Right atrium auricular region (tissue), 2 donors: ENCODE measurements around the gene IGLON5. TPM values are rescaled to one million over a fixed set of nuclear protein-coding genes. Genes with fewer than 3 reads are reported as not detected.

Source experiments
- DNase-seq: peaks from one replicate; pipeline ENCODE4 v3.0.0-alpha.2; 2019; ENCODE audit warnings: low spot score
- H3K27ac ChIP-seq, 2 donors: fragments of 200-600 bp; sonication (generic); 1 replicate in 1 of 2; 2 replicates in 1 of 2; pipeline ENCODE4 v1.5.1; 2016 to 2019
- H3K27me3 ChIP-seq, 2 donors: fragments of 200-600 bp; sonication (generic); one replicate each; pipeline versions ENCODE4 v1.5.1 to v1.6.0; 2017 to 2019
- H3K36me3 ChIP-seq: fragments of 200-600 bp; sonication (generic); one replicate; pipeline ENCODE4 v1.5.1; 2016
- H3K4me1 ChIP-seq, 2 donors: fragments of 200-600 bp; sonication (generic); one replicate each; pipeline versions ENCODE4 v1.5.1 to v1.6.0; 2017 to 2019
- H3K4me3 ChIP-seq, 2 donors: fragments of 200-600 bp; sonication (generic); 1 replicate in 1 of 2; 2 replicates in 1 of 2; pipeline ENCODE4 v1.5.1; 2017 to 2019; ENCODE audit warnings: mild to moderate bottlenecking in 1 of 2, moderate library complexity in 1 of 2
- H3K9me3 ChIP-seq, 2 donors: fragments of 200-600 bp; sonication (generic); one replicate each; pipeline ENCODE4 v1.5.1; 2019
- total RNA-seq, 2 donors: library from RNA; depleted of rRNA; stranded (reverse); fragments of >200 nt; gene quantifications; one replicate each; pipeline ENCODE4 v1.1.0, GENCODE V29; 2016
- TF ChIP-seq, protein P1 (sequence below), 2 donors: fragments of 200-600 bp; sonication (generic); IDR thresholded peaks; one replicate each; pipeline ENCODE4 v1.5.1; 2019; ENCODE audit warnings: antibody characterized with exemption in 2 of 2

The IGLON5 gene
- total RNA-seq, 2 donors from 2014 or later: 0.31 TPM; not detected in 1

DNA sequence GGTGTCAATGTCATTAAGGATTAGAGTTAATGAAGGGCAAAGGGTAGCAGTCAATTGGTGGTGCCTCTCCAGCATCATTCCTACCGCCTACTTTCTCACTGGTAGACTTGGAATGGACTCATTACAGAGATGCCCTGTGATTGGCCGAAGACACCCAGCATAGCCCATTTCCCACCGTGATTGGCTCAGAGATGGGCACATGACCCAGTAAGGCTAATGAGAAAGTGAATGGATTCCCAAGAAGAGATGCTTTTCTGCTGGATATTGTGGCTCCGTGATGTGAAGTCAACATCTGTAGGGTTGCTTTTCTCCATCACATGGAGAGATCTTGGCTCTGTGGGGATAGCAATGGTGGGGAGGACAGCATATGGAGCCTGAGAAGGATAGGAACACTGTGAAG lies 18.9 kb downstream of the IGLON5 start:
- H3K27me3 ChIP-seq: peaks cover 7 to 15% of the 10 kb centered on the region in 2 donors
- TF ChIP-seq, protein P1, sequence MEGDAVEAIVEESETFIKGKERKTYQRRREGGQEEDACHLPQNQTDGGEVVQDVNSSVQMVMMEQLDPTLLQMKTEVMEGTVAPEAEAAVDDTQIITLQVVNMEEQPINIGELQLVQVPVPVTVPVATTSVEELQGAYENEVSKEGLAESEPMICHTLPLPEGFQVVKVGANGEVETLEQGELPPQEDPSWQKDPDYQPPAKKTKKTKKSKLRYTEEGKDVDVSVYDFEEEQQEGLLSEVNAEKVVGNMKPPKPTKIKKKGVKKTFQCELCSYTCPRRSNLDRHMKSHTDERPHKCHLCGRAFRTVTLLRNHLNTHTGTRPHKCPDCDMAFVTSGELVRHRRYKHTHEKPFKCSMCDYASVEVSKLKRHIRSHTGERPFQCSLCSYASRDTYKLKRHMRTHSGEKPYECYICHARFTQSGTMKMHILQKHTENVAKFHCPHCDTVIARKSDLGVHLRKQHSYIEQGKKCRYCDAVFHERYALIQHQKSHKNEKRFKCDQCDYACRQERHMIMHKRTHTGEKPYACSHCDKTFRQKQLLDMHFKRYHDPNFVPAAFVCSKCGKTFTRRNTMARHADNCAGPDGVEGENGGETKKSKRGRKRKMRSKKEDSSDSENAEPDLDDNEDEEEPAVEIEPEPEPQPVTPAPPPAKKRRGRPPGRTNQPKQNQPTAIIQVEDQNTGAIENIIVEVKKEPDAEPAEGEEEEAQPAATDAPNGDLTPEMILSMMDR (IDR thresholded peaks at IDR 0.05): no peak
- DNase-seq: no peak
- H3K4me3 ChIP-seq: no peak overlapping the region
- no peak overlapping the region for H3K27ac ChIP-seq
- no peaks in the 10 kb centered on the region for H3K36me3 ChIP-seq
- H3K4me1 ChIP-seq: peaks cover 0 to 15% of the 10 kb centered on the region in 2 donors
- H3K9me3 ChIP-seq: no peaks in the 10 kb centered on the region

GRCh38 chr19:51331193-51331592 lies 19.7 kb downstream of the IGLON5 start:
- TF ChIP-seq, protein P1 (IDR thresholded peaks at IDR 0.05): no peak
- no peak for DNase-seq
- no peaks in the 10 kb centered on the region for H3K36me3 ChIP-seq
- H3K9me3 ChIP-seq: no peaks in the 10 kb centered on the region
- H3K4me1 ChIP-seq: peaks cover 0 to 15% of the 10 kb centered on the region in 2 donors
- no peak overlapping the region for H3K4me3 ChIP-seq
- no peak overlapping the region for H3K27ac ChIP-seq
- H3K27me3 ChIP-seq: peaks cover 7 to 15% of the 10 kb centered on the region in 2 donors

DNA sequence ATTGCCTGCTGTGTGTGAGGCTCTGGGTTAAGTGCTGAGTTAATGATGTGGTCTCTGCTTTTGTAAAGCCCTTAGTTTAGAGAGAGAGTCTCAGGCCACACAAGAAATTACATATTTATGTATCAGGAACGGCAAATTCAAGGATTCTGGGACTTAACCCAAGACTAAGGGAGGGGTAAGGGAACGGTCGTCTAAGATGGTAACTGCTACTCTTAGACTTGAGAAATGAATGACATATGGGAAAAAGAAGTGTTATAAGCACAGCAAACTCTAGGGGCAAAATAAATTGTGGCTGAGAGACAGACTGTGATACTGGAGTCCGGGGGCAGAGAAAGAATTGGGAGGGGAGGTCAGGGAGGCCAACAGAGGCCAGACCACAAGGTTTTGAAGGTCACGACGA lies 20.3 kb downstream of the IGLON5 start:
- H3K27me3 ChIP-seq: peaks cover 7 to 15% of the 10 kb centered on the region in 2 donors
- TF ChIP-seq, protein P1 (IDR thresholded peaks at IDR 0.05): no peak
- no peak for DNase-seq
- no peak overlapping the region for H3K27ac ChIP-seq
- H3K9me3 ChIP-seq: no peaks in the 10 kb centered on the region
- no peak overlapping the region for H3K4me3 ChIP-seq
- H3K36me3 ChIP-seq: no peaks in the 10 kb centered on the region
- H3K4me1 ChIP-seq: peaks cover 0 to 14% of the 10 kb centered on the region in 2 donors

- TF ChIP-seq, protein P1 (IDR thresholded peaks at IDR 0.05): no peak
- H3K27ac ChIP-seq: no peak overlapping the region
- no peak overlapping the region for H3K4me3 ChIP-seq
- H3K9me3 ChIP-seq: no peaks in the 10 kb centered on the region
- no peaks in the 10 kb centered on the region for H3K27me3 ChIP-seq
- peaks cover 0 to 7% of the 10 kb centered on the region in 2 donors for H3K4me1 ChIP-seq
- H3K36me3 ChIP-seq: no peaks in the 10 kb centered on the region
- DNase-seq: no peak
These were observed 22.5 kb downstream of the IGLON5 start for GRCh38 chr19:51333836-51334460.

DNA sequence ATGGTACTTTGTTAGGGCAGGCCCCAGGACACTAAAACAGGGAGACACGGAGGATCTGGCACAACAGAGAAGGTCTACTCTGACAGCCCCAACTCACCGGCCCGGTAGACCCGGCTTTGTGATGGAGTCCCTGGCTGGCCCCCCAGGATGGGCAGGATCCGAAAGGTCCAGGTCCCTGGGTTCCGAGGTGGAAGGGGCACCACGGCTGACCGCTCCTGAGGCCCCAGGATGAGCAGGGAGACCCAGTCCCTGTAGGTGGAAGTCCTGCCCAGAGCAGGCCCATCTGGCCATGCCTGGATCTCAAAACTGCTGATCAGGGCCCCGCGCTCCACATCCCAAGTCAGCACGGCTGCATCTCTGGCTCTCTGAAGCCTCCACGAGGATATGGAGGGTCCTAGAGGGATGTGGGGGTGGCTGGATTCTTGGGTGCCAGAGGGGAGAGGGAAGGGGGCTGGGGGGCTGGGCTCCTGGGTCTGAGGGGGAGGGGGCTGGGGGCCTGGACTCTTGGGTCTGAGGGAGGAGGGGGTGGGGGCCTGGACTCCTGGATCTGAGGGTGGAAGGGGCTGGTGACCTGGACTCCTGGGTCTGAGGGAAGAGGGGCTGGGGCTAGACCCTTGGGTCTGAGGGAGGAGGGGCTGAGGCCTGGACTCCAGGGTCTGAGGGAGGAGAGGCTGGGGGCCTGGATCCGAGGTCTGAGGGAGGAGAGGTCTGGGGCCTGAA lies 25.9 kb downstream of the IGLON5 start:
- Histone ChIP-seq H3K9me3 (no peaks in the 10 kb centered on the region), H3K27ac (no peak overlapping the region), H3K27me3 (no peaks in the 10 kb centered on the region), H3K36me3 (no peaks in the 10 kb centered on the region), H3K4me1 (peaks cover 0 to 21% of the 10 kb centered on the region in 2 donors), H3K4me3 (no peak overlapping the region)
- DNase-seq: no peak
- TF ChIP-seq, protein P1 (IDR thresholded peaks at IDR 0.05): no peak
